Measurements from ENCODE around the gene FAM241B.

GRCh38 chr10:69629519-69629896 is 539 bp upstream of the FAM241B start:
- TF ChIP-seq GATA2 (IDR thresholded peaks at IDR 0.05; ENCODE audit: low read depth, low read length) (no peak), GATA3 (IDR thresholded peaks at IDR 0.05; ENCODE audit: low read depth, low read length) (no peak)
